Activated CD4-positive, alpha-beta T cell treated with anti-CD3 and anti-CD28 coated beads, Interleukin-2, amount 50 U/mL, for 4 hours (primary cell): ENCODE data around the gene SLC1A1.

Experiments
- DNase-seq, 2 experiments: peaks; one replicate each; pipeline ENCODE4 v3.0.0-alpha.2; 2020

Gene SLC1A1

GRCh38 chr9:4622016-4622415 lies 131.7 kb downstream of the SLC1A1 start:
- no peak for DNase-seq

- DNase-seq, result no peak
These were observed 140.6 kb downstream of the SLC1A1 start for GRCh38 chr9:4630836-4631235.
